SK-N-SH (cell line): ENCODE measurements around the gene MCCC1. TPM values are rescaled to one million over a fixed set of nuclear protein-coding genes. Genes with fewer than 3 reads are reported as not detected.

ENCODE experiments used
- CTCF ChIA-PET: fragments of 300-600, 350-600 bp; formaldehyde crosslinking; extraction: SDS; loops from one replicate; lab custom pipeline; 2021; lab: Yijun Ruan, JAX
- POLR2A ChIA-PET: fragments of 350-600 bp; sonication (Branson Sonifier 250); formaldehyde crosslinking; extraction: SDS; loops from one replicate; lab custom pipeline; 2020; ENCODE audit warnings: antibody characterized with exemption, inconsistent platforms; lab: Yijun Ruan, JAX
- DNase-seq: peaks from one replicate; pipeline ENCODE4 v3.0.0; 2012
- H2AFZ ChIP-seq: fragments of 200-600 bp; sonication (generic); 2 replicates; pipeline ENCODE4 v1.8.1; 2016; ENCODE audit warnings: antibody characterized with exemption, mild to moderate bottlenecking, low read depth
- H3F3A ChIP-seq: fragments of 200-600 bp; sonication (generic); replicated peaks from 2 replicates; pipeline ENCODE3; 2016; ENCODE audit warnings: antibody characterized with exemption, mild to moderate bottlenecking; ENCODE audit not compliant: insufficient read depth
- H3K27ac ChIP-seq, 2 experiments: fragments of 200-500 bp in 1 of 2; fragments of 200-600 bp in 1 of 2; sonication (Bioruptor generic) in 1 of 2; sonication (generic), shearing (Covaris generic) in 1 of 2; 2 replicates each; pipeline versions ENCODE4 v1.5.1 to v1.6.1; 2014 to 2016; ENCODE audit warnings: low read depth in 2 of 2, inconsistent platforms in 1 of 2, low read length in 1 of 2, mild to moderate bottlenecking in 1 of 2, mixed read lengths in 1 of 2
- H3K27me3 ChIP-seq: fragments of 200-600 bp; sonication (generic), shearing (Covaris generic); 2 replicates; pipeline ENCODE4 v1.6.1; 2016; ENCODE audit warnings: mixed run types; ENCODE audit not compliant: insufficient read depth
- H3K36me3 ChIP-seq, 2 experiments: fragments of 200-500 bp in 1 of 2; fragments of 200-600 bp in 1 of 2; sonication (Bioruptor generic) in 1 of 2; sonication (generic) in 1 of 2; replicated peaks in 1 of 2; 2 replicates each; pipeline versions ENCODE3 to v1.5.1; 2014 to 2016; ENCODE audit warnings: low read length in 1 of 2, mild to moderate bottlenecking in 1 of 2; ENCODE audit not compliant: insufficient read depth in 2 of 2, control insufficient read depth in 1 of 2
- H3K4me1 ChIP-seq, 2 experiments: fragments of 200-500 bp in 1 of 2; fragments of 200-600 bp in 1 of 2; sonication (Bioruptor generic) in 1 of 2; sonication (generic), shearing (Covaris generic) in 1 of 2; 2 replicates each; pipeline versions ENCODE4 v1.5.1 to v1.6.1; 2014 to 2016; ENCODE audit warnings: low read depth in 1 of 2, low read length in 1 of 2, mixed run types in 1 of 2; ENCODE audit not compliant: insufficient read depth in 2 of 2, control insufficient read depth in 1 of 2
- H3K4me2 ChIP-seq: fragments of 200-600 bp; sonication (generic), shearing (Covaris generic); 2 replicates; pipeline ENCODE4 v1.6.1; 2017; ENCODE audit warnings: mixed run types
- H3K4me3 ChIP-seq, 2 experiments: fragments of 200-500 bp in 1 of 2; fragments of 200-600 bp in 1 of 2; sonication (Bioruptor generic) in 1 of 2; sonication (generic), shearing (Covaris generic) in 1 of 2; 2 replicates each; pipeline versions ENCODE4 v1.5.1 to v1.8.1; 2014 to 2016; ENCODE audit warnings: low read depth in 2 of 2, inconsistent platforms in 1 of 2, low read length in 1 of 2, mild to moderate bottlenecking in 1 of 2, mixed read lengths in 1 of 2, moderate library complexity in 1 of 2
- H3K79me2 ChIP-seq: fragments of 200-600 bp; sonication (generic); 2 replicates; pipeline ENCODE4 v1.8.1; 2017; ENCODE audit warnings: mild to moderate bottlenecking; ENCODE audit not compliant: insufficient read depth
- H3K9ac ChIP-seq: fragments of 200-600 bp; sonication (generic); 2 replicates; pipeline ENCODE4 v1.6.1; 2017; ENCODE audit warnings: mixed run types
- H3K9me2 ChIP-seq: fragments of 200-600 bp; sonication (generic); 2 replicates; pipeline ENCODE4 v1.6.1; 2017; ENCODE audit warnings: mixed run types
- H3K9me3 ChIP-seq: fragments of 200-600 bp; sonication (generic); 2 replicates; pipeline ENCODE4 v1.6.1; 2017; ENCODE audit warnings: mixed run types, mild to moderate bottlenecking, moderate library complexity
- H4K20me1 ChIP-seq: fragments of 200-600 bp; sonication (generic); 2 replicates; pipeline ENCODE4 v1.6.1; 2017; ENCODE audit warnings: mild to moderate bottlenecking, mixed run types; ENCODE audit not compliant: insufficient read depth
- EP300 ChIP-seq, 2 experiments: IDR thresholded peaks; 2 replicates each; pipeline versions ENCODE4 v1.4.0 to v1.6.1; 2012; ENCODE audit warnings: borderline replicate concordance in 1 of 2, low read depth in 1 of 2, low read length in 1 of 2
- EZH2phosphoT487 ChIP-seq: fragments of 200-600 bp; sonication (generic); IDR thresholded peaks from 2 replicates; pipeline ENCODE4 v1.6.1; 2017; ENCODE audit warnings: low read depth, mixed run types, mild to moderate bottlenecking, antibody characterized with exemption, moderate library complexity, borderline replicate concordance
- FOXJ3 ChIP-seq: sonication (generic); formaldehyde crosslinking; IDR thresholded peaks from 2 replicates; pipeline ENCODE4 v1.5.1; 2020; ENCODE audit warnings: mild to moderate bottlenecking, missing genetic modification reagents
- JUND ChIP-seq: IDR thresholded peaks from 2 replicates; pipeline ENCODE4 v1.4.0; 2012
- MAX ChIP-seq: IDR thresholded peaks from 2 replicates; pipeline ENCODE4 v1.4.0; 2012; ENCODE audit warnings: low read depth
- MEF2A ChIP-seq: IDR thresholded peaks from 2 replicates; pipeline ENCODE4 v1.4.0; 2012; ENCODE audit warnings: low read depth, borderline replicate concordance
- MXI1 ChIP-seq: IDR thresholded peaks from 2 replicates; pipeline ENCODE4 v1.6.1; 2012; ENCODE audit warnings: mild to moderate bottlenecking, low read depth, low read length, improper control_type of control experiment
- NFIC ChIP-seq: IDR thresholded peaks from 2 replicates; pipeline ENCODE4 v1.4.0; 2012; ENCODE audit warnings: borderline replicate concordance
- PBX3 ChIP-seq: IDR thresholded peaks from 2 replicates; pipeline ENCODE4; 2012
- POLR2AphosphoS5 ChIP-seq: IDR thresholded peaks from 2 replicates; pipeline ENCODE4 v1.6.1; 2012; ENCODE audit warnings: low read depth, low read length
- RAD21 ChIP-seq: IDR thresholded peaks from 2 replicates; pipeline ENCODE4 v1.6.1; 2012; ENCODE audit warnings: mild to moderate bottlenecking, low read length
- RCOR1 ChIP-seq: fragments of 150-350 bp; IDR thresholded peaks from 2 replicates; pipeline ENCODE4 v1.6.1; 2017; ENCODE audit warnings: antibody characterized with exemption, low read length
- RFX5 ChIP-seq: IDR thresholded peaks from 2 replicates; pipeline ENCODE4 v1.6.1; 2012; ENCODE audit warnings: mild to moderate bottlenecking, improper control_type of control experiment, low read length
- RXRA ChIP-seq: IDR thresholded peaks from 2 replicates; pipeline ENCODE4 v1.4.0; 2012; ENCODE audit warnings: low read depth, mild to moderate bottlenecking, borderline replicate concordance
- SIN3A ChIP-seq: IDR thresholded peaks from 2 replicates; pipeline ENCODE4 v1.6.1; 2012; ENCODE audit warnings: low read depth, mild to moderate bottlenecking, low read length, moderate library complexity, borderline replicate concordance
- SMC3 ChIP-seq: IDR thresholded peaks from 2 replicates; pipeline ENCODE4 v1.6.1; 2012; ENCODE audit warnings: low read depth, low read length, improper control_type of control experiment
- TCF12 ChIP-seq: IDR thresholded peaks from 2 replicates; pipeline ENCODE4 v1.4.0; 2012
- TEAD4 ChIP-seq: IDR thresholded peaks from 2 replicates; pipeline ENCODE4 v1.4.0; 2012; ENCODE audit warnings: mild to moderate bottlenecking, borderline replicate concordance; ENCODE audit not compliant: insufficient read depth
- USF2 ChIP-seq: fragments of 150-350 bp; IDR thresholded peaks from 2 replicates; pipeline ENCODE4 v1.6.1; 2017; ENCODE audit warnings: antibody characterized with exemption, low read length, low read depth, borderline replicate concordance
- YY1 ChIP-seq: IDR thresholded peaks from 2 replicates; pipeline ENCODE4 v1.4.0; 2012; ENCODE audit warnings: low read depth, mild to moderate bottlenecking
- ZBTB33 ChIP-seq: IDR thresholded peaks from 2 replicates; pipeline ENCODE4 v1.4.0; 2012; ENCODE audit warnings: low read depth, borderline replicate concordance
- WGBS: methylation state at CpG from one replicate; pipeline ENCODE4 v1.1.6; 2017; ENCODE audit warnings: low lambda C conversion rate; 5-methylcytosine and 5-hydroxymethylcytosine counted together
- polyA plus RNA-seq, 3 experiments: library from polyadenylated mRNA; depleted of rRNA; stranded (reverse); fragments of >200 nt; gene quantifications; 2 replicates each; pipeline ENCODE4 v1.2.3, GENCODE V29; 2012

The MCCC1 gene
- polyA plus RNA-seq, 1 of the 3 experiments (the other 2 are of a cell fraction) = 15.4 TPM

GRCh38 chr3:183080628-183081027 is 18.7 kb downstream of the MCCC1 start (continued):
- TF ChIP-seq EP300 (IDR thresholded peaks at IDR 0.05; ENCODE audit: borderline replicate concordance in 1 of 2, low read depth in 1 of 2, low read length in 1 of 2) = no peak
- TF ChIP-seq TEAD4 = no peak
- no peak for TF ChIP-seq SIN3A
- TF ChIP-seq ZBTB33 = no peak
- no peak for TF ChIP-seq FOXJ3
- TF ChIP-seq POLR2AphosphoS5 = no peak
- no peak for TF ChIP-seq JUND
- TF ChIP-seq MEF2A = no peak
- no peak for TF ChIP-seq RFX5
- no peak for TF ChIP-seq USF2
- TF ChIP-seq MAX = no peak
- TF ChIP-seq PBX3 = no peak
- no peak for TF ChIP-seq TCF12

- TF ChIP-seq ZBTB33 = no peak
- TF ChIP-seq EP300 (IDR thresholded peaks at IDR 0.05; ENCODE audit: borderline replicate concordance in 1 of 2, low read depth in 1 of 2, low read length in 1 of 2) = no peak
- no peak for TF ChIP-seq MXI1
- TF ChIP-seq SIN3A = no peak
- no peak for TF ChIP-seq NFIC
- TF ChIP-seq YY1 = no peak
- TF ChIP-seq RXRA = no peak
- TF ChIP-seq EZH2phosphoT487 = no peak
- TF ChIP-seq RCOR1 = no peak
- no peak for TF ChIP-seq USF2
- TF ChIP-seq RAD21 = no peak
- TF ChIP-seq SMC3 = no peak
- no peak for TF ChIP-seq FOXJ3
- no peak for TF ChIP-seq JUND
- TF ChIP-seq RFX5 = no peak
- CTCF ChIA-PET = interaction anchor here (0.9 to 1.7 kb wide), 2 partner anchors 11 to 17 kb away, joined by 3 to 7 read pairs; no protein-coding TSS in a partner anchor
- Histone ChIP-seq H3K4me3 (no peak overlapping the region), H3K36me3 (peaks cover 12 to 43% of the 10 kb centered on the region in 2 experiments), H3K9me2 (no peaks in the 10 kb centered on the region), H3K79me2 (no peaks in the 10 kb centered on the region), H3K4me2 (no peak overlapping the region), H3K9me3 (no peaks in the 10 kb centered on the region; the same call in 1 of the 2 replicates), H3F3A (no peaks in the 10 kb centered on the region), H3K4me1 (no peaks in the 10 kb centered on the region), H3K9ac (no peak overlapping the region), H2AFZ (no peak overlapping the region), H4K20me1 (no peaks in the 10 kb centered on the region), H3K27me3 (no peaks in the 10 kb centered on the region), H3K27ac (no peak overlapping the region)
- POLR2A ChIA-PET = no interaction called here
- 96% methylated on average over 2 of the region's 2 CpGs for WGBS
- DNase-seq = no peak
These were observed 24.4 kb downstream of the MCCC1 start for GRCh38 chr3:183074881-183075280.
